Liver (tissue), 9 donors: ENCODE results near the gene GDF3. TPM values are rescaled to one million over a fixed set of nuclear protein-coding genes. Genes with fewer than 3 reads are reported as not detected.

Experiments used
- DNase-seq: peaks from one replicate; pipeline ENCODE4 v3.0.0-alpha.2; 2017; ENCODE audit warnings: low spot score
- H3K27ac ChIP-seq, 2 donors: one replicate each; pipeline ENCODE4 v1.7.0; 2013; ENCODE audit warnings: inconsistent platforms in 2 of 2, low read length in 2 of 2, control low read depth in 1 of 2, low read depth in 1 of 2, mild to moderate bottlenecking in 1 of 2
- H3K27me3 ChIP-seq, 4 donors: one replicate each; pipeline versions ENCODE4 v1.6.1 to v1.7.0; 2013; ENCODE audit warnings: low read length in 3 of 4, inconsistent platforms in 1 of 4, mild to moderate bottlenecking in 1 of 4, moderate library complexity in 1 of 4; ENCODE audit not compliant: control insufficient read depth in 4 of 4, insufficient read depth in 4 of 4
- H3K36me3 ChIP-seq, 4 donors: one replicate each; pipeline versions ENCODE4 v1.6.1 to v1.7.0; 2013; ENCODE audit warnings: low read length in 3 of 4, mild to moderate bottlenecking in 3 of 4, low read depth in 1 of 4, moderate library complexity in 1 of 4; ENCODE audit not compliant: control insufficient read depth in 4 of 4, insufficient read depth in 3 of 4
- H3K4me1 ChIP-seq, 4 donors: one replicate each; pipeline versions ENCODE4 v1.6.1 to v1.7.0; 2013; ENCODE audit warnings: low read length in 3 of 4, mild to moderate bottlenecking in 3 of 4, moderate library complexity in 1 of 4; ENCODE audit not compliant: control insufficient read depth in 4 of 4, insufficient read depth in 4 of 4
- H3K4me3 ChIP-seq, 3 donors: one replicate each; pipeline versions ENCODE4 v1.6.1 to v1.7.0; 2013; ENCODE audit warnings: low read length in 3 of 3, control low read depth in 1 of 3, low read depth in 1 of 3, mild to moderate bottlenecking in 1 of 3
- H3K9ac ChIP-seq, 2 donors: one replicate each; pipeline ENCODE4 v1.7.0; 2013; ENCODE audit warnings: low read length in 2 of 2, mild to moderate bottlenecking in 2 of 2, moderate library complexity in 2 of 2, control low read depth in 1 of 2, low read depth in 1 of 2
- H3K9me3 ChIP-seq, 4 donors: one replicate each; pipeline versions ENCODE4 v1.6.1 to v1.7.0; 2013; ENCODE audit warnings: low read length in 3 of 4; ENCODE audit not compliant: control insufficient read depth in 4 of 4
- ATF3 ChIP-seq: IDR thresholded peaks from 2 replicates; pipeline ENCODE4 v1.6.1; 2016; ENCODE audit warnings: antibody characterized with exemption
- CTCF ChIP-seq: fragments of 150-350 bp; IDR thresholded peaks from 2 replicates; pipeline ENCODE4 v1.5.1; 2017; ENCODE audit warnings: improper control_type of control experiment, low read depth, low read length; ENCODE audit not compliant: missing input control
- EGR1 ChIP-seq, 2 donors: IDR thresholded peaks; 2 replicates each; pipeline ENCODE4 v1.6.1; 2016 to 2018; ENCODE audit warnings: antibody characterized with exemption in 2 of 2, low read depth in 2 of 2
- FOXA1 ChIP-seq: IDR thresholded peaks from 2 replicates; pipeline ENCODE4 v1.6.1; 2016; ENCODE audit warnings: antibody characterized with exemption
- FOXA2 ChIP-seq: IDR thresholded peaks from 2 replicates; pipeline ENCODE4 v1.6.1; 2016; ENCODE audit warnings: antibody characterized with exemption
- GABPA ChIP-seq, 2 donors: IDR thresholded peaks in 1 of 2; conservative IDR thresholded peaks in 1 of 2; 2 replicates each; pipeline ENCODE4 v1.6.1; 2016; ENCODE audit warnings: antibody characterized with exemption in 2 of 2, mild to moderate bottlenecking in 1 of 2, moderate library complexity in 1 of 2
- HNF4A ChIP-seq, 2 donors: conservative IDR thresholded peaks; 2 replicates each; pipeline ENCODE4 v1.6.1; 2016; ENCODE audit warnings: antibody characterized with exemption in 2 of 2, mild to moderate bottlenecking in 2 of 2
- JUND ChIP-seq, 2 donors: IDR thresholded peaks; 2 replicates each; pipeline ENCODE4 v1.6.1; 2016; ENCODE audit warnings: antibody characterized with exemption in 2 of 2
- REST ChIP-seq: IDR thresholded peaks from 2 replicates; pipeline ENCODE4 v1.6.1; 2016; ENCODE audit warnings: antibody characterized with exemption, mild to moderate bottlenecking
- RXRA ChIP-seq, 2 donors: IDR thresholded peaks; 2 replicates each; pipeline ENCODE4 v1.6.1; 2017 to 2018; ENCODE audit warnings: antibody characterized with exemption in 2 of 2, mild to moderate bottlenecking in 1 of 2
- SP1 ChIP-seq: IDR thresholded peaks from 2 replicates; pipeline ENCODE4 v1.6.1; 2018; ENCODE audit warnings: antibody characterized with exemption, mild to moderate bottlenecking
- YY1 ChIP-seq: IDR thresholded peaks from 2 replicates; pipeline ENCODE4 v1.6.1; 2016; ENCODE audit warnings: antibody characterized with exemption, mild to moderate bottlenecking
- WGBS: extraction: QIAGEN DNeasy Blood & Tissue Kit; methylation state at CpG from one replicate; pipeline ENCODE4 v1.1.7; 2013; 5-methylcytosine and 5-hydroxymethylcytosine counted together
- polyA plus RNA-seq, 2 donors: library from polyadenylated mRNA; stranded (reverse) in 1 of 2; unstranded in 1 of 2; fragments of 200-250 nt in 1 of 2; fragments of >200 nt in 1 of 2; fragmentation: Nextera tagmentation in 1 of 2; extraction: Ambion mirVana in 1 of 2; gene quantifications; one replicate each; pipeline versions ENCODE4 v1.2.1 to v1.2.3, GENCODE V29; 2013 to 2015
- total RNA-seq, 2 donors: library from RNA; depleted of rRNA; stranded (reverse); fragments of >200 nt; gene quantifications; one replicate each; pipeline ENCODE4 v1.2.3, GENCODE V29; 2014
- donor health status: healthy.
- donor health status: healthy.
- donor health status: healthy.
- donor health status: healthy.
- donor health status: healthy.

The GDF3 gene
- total and polyA plus RNA-seq, 4 donors = not detected

GRCh38 chr12:7705846-7706245 lies 10.3 kb upstream of the GDF3 start:
- DNase-seq = no peak
- H3K9me3 ChIP-seq = no peaks in the 10 kb centered on the region
- TF ChIP-seq FOXA2 (no peak), SP1 (no peak), FOXA1 (no peak), ATF3 (no peak), JUND (IDR thresholded peaks at IDR 0.05) (no peak), REST (no peak), RXRA (IDR thresholded peaks at IDR 0.05) (no peak), HNF4A (conservative IDR thresholded peaks at IDR 0.05) (no peak), EGR1 (IDR thresholded peaks at IDR 0.05; ENCODE audit: low read depth in 2 of 2) (no peak), YY1 (no peak), CTCF (no peak)
- 83% methylated on average over 29 of the region's 29 CpGs for WGBS
- H3K36me3 ChIP-seq = no peaks in the 10 kb centered on the region
- H3K4me1 ChIP-seq = no peaks in the 10 kb centered on the region
- H3K27ac ChIP-seq = no peak overlapping the region
- no peak overlapping the region for H3K9ac ChIP-seq
- H3K4me3 ChIP-seq = no peak overlapping the region
- H3K27me3 ChIP-seq = no peaks in the 10 kb centered on the region

- Histone ChIP-seq H3K27me3 (no peaks in the 10 kb centered on the region), H3K4me1 (no peaks in the 10 kb centered on the region), H3K27ac (no peak overlapping the region), H3K4me3 (no peak overlapping the region), H3K36me3 (no peaks in the 10 kb centered on the region), H3K9ac (no peak overlapping the region), H3K9me3 (no peaks in the 10 kb centered on the region)
- TF ChIP-seq JUND (IDR thresholded peaks at IDR 0.05) (no peak), CTCF (no peak), GABPA (IDR thresholded peaks at IDR 0.05 in 1 of 2, conservative IDR thresholded peaks at IDR 0.05 in 1 of 2) (no peak)
- 36% methylated on average over 10 of the region's 10 CpGs for WGBS
- no peak for DNase-seq
Measured at GRCh38 chr12:7695237-7695560, 376 bp downstream of the GDF3 start.
